CD4-positive, alpha-beta T cell treated with Interleukin-4 for 4 hours (primary cell): ENCODE results near the gene PCLO.
"Not testable (repeated sequence)": the region's sequence is repeated elsewhere in the genome, so short reads cannot be mapped to it uniquely, and the experiment has no call there.

ENCODE experiments used
- DNase-seq: peaks from one replicate; pipeline ENCODE4 v3.0.0-alpha.2; 2020

Gene PCLO

DNA sequence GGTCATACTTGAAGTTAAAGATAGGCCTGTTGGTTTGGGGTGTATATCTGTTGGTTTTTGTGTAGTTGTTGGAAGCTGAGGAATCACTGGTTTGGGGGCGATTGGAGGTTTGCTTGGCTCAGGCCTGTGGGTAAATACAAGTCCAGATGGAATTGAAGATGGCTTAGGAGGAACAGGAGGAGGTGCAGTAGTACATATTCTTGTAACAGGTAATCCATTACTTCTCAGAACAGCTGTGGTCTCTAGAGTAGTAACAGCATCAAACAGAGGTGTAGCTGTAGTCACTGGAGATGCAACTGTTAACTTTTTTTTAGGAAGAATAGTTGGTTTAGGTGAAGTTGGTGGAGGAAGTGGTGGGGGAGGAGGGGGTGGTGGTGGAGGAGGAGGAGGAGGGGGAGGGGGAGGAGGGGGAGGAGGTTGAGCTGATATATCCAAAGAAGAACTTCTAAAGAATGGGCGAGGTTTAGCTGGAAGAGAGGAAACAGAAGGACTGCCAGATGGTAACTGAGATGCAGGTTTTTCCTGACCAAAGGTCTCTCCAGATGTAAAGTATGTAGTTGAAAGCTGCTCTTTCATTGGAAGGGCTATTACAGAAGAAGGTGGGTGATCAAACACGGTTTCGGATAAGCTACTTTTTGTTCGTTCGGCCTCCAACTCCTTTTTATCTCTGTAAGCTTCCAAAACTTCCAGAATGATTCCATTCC, 209.2 kb downstream of the PCLO start:
- DNase-seq = no peak

DNA sequence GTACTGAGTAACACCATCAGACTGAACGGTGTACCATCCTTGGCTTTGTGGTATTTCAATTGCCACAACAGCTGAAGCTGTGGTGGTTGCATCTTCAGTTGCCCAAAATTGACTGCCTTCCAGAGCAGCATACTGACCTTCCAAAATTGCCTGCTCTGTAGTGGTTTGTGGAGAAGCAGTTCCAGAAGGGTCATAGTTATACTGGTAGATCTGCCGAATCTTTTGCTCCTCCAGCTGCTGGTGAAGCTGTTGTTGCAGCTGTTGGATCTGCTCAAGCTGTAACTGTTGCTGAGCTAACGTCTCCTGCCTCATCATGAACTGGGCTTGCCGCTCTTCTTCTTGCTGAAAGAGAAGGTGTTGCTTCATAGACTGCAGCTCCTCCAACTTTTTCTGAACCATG, 212.2 kb downstream of the PCLO start:
- no peak for DNase-seq

DNA sequence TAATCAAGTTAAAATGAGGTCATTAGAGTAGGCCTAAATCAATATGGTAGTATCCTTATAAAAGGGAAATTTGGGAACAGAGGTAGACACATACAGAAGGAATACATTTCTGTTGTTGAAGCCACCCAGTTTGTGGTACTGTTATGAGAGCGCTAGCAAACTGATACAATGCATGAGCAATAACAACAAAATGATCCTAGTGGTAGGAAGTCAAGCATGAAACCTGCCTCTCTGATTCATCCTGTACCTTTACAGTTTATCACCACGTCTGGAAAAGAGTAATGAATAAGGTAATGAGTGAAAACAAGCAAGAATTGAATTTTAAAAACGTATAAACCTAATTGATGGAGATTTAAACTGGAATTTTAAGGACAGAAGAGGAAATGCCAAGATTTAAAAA, 217.2 kb downstream of the PCLO start:
- no peak for DNase-seq

DNA sequence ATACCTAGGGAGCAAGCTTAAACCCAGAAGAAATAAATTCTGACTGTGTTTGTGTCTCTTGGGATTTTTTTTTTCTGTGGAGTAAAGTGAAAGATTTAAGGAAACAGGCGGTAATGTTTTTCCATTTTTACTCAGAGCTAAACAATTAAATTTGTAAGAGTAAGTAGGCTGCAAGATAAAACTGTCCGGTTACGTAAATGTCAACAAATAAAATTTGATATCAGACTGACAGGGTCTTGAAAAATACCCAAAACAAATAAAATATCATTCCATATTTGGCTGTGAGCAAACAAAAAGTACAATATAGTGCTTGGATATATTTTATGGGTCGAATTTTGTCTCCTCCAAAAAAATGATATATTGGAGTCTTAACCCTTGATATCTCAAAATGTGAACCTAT, 217.6 kb downstream of the PCLO start:
- no peak for DNase-seq

DNA sequence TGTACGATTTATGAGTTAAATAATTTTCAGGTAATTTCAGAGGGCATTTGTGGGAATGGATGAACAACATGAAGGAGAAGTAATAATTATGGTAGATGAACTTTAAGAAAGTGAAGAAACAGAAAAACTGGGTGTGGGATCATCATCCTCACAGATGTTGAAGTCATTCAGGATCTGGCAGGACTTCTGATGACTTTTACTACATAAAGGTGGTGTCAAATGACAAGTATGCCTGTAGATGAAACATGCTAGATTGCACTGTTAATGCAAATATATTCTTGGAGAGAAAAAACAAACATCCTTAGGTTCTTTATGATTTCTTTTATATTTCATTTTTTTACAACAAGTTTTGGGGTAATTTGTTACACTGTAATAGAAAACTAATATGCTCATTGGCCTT, 230.2 kb downstream of the PCLO start:
- no peak for DNase-seq

DNA sequence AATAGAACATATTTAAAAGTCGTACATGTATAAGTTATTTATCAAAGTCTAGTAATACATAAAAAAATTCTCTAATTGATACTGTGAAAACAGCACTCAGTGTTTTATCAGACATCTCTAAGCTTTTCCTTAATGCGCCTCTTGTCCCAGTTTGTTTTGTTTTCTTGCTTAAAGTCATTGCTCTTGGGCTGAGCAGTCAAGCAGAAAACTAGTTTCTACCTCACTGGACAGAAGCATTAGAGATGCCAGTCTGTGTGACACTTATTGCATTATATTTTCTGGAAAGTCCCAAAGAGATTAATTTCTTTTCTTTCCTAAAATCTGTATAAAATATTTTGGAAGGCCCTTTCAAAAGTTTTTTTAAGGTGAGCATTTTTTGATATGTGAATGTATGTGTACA, 236.2 kb downstream of the PCLO start:
- no peak for DNase-seq

DNA sequence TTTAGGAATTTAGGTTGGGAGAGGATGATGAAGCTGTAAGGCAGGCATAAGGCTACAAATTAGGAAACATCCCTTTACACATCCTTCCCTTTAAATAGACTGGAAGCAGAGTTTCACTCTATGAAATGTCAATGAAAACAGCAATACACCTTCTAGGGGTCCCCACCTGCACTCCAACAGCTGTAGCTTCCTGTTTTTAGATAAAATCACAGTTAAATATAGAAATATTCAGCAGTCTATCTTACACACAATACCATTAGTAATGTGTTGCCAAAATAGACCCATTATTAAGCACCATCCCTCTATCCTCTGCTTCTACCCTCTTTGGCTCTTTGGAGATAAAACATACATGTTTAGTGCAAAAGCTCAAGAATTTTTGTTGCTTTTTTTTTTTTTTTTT, 237.4 kb downstream of the PCLO start:
- DNase-seq = no peak

DNA sequence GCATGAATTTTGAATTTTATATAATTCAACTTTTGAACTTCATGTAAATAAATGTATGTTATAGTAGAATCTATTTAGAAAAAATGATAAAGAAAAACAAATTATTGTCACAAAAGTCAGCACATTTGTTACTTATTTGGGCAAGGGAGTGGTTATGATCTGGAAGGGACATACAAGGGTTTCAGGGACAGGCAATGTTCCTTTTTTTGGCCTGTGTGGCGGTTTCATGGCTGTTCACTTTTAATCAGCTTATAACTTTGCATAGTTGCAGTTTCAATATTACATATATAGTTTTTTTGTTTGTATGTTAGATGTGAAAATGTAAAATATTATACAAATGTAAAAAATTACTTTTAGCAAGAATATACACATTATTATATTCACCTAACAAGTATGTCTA, 256.2 kb downstream of the PCLO start:
- DNase-seq = no peak

DNA sequence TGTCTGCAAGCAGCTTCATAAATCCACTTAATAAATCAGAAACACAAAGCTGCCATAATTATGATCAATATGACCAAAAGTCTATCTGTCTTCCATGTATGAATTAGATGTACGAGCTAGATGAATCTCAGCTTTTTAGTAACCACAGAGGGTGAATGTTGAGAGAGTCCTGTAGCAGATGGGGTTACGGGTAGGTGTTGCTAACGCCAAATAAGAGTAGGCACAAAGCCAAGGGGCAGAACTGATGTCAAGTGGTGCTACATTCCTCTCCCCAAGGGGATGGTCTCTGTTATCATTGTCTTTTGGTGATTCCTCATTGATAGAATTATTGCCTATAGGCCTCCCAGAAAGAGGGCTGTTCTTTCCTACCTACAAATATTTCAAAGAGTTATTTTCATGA, 257.8 kb downstream of the PCLO start:
- no peak for DNase-seq

DNA sequence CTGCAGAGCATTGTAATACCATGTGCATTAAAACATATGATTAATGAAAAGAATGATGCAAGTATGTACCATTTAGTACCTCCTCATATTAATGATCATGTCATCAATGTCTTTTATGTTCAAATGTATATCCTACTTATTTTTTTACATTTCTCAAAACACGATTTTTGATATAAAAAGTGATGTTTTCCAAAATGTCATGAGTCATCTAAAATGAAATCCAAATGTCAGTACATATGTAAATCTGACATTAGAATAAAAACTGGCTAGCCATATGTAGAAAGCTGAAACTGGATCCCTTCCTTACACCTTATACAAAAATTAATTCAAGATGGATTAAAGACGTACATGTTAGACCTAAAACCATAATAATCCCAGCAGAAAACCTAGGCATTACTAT, 261.6 kb downstream of the PCLO start:
- DNase-seq = not testable (repeated sequence)

DNA sequence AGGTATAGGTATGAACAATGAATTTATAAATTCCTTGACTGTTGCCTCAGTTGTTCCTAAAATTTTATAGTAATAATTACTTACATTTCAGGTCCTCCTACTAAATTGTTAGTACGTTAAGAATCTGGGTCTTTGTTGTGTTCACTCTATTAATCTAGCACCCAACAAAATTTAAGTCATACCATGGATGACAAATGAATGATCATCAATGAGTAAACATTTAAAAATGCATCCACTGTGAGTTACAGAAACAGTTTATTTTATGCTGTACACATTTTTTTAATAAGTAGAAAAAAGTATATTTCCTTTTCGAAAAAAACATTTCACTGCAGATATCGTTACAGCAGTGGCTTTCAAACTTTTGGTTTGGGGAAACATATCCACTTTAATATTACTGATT, 265.2 kb downstream of the PCLO start:
- no peak for DNase-seq

DNA sequence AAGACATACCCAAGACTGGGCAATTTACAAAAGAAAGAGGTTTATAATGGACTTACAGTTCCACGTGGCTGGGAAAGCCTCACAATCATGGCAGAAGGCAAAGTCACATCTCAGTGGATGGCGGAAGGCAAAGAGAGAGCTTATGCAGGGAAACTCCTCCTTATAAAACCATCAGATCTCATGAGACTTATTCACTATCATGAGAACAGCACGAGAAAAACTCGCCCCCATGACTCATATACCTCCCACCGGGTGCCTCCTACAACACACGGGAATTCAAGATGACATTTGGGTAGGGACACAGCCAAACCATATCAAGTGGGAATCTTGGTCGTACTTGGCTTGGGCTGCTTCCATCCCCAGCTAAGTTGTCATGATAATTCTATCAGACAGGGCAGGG, 268.3 kb downstream of the PCLO start:
- not testable (repeated sequence) for DNase-seq

DNA sequence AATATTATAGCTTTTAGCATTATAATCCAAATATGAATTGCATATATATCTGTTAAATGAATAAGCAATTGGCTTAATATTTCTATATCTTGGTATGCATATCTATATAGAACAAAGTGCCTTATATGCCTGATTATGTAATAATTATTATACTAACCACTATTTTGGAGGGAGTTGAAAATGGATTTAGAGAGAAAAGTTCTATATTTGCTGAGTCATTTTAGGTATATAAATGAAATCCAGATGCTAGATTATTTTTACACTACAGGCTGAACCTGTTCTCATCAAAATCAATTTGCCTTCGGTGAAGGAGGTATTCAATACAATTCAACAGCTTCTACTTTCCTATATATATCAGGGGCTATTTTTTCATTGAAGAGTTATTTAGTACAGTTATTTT, 276.4 kb downstream of the PCLO start:
- no peak for DNase-seq

DNA sequence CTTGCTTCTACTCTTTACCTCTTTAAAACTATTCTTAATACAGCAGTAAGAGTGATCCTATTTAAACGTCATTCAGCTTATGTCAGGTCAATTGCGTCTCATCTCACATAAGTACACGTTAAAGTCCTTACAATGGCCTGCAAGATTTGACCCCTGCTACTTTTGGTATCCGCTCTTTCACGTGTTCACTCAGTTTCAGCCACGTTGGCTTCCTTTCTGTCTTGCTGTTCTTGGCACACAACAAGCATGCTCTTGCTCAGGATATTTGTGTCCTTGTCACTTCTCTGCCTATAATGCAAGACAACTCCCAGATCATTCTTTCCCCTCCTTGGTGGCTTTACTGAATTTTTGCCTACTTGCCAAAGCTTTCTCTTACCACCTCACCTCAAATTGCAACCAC, 296.8 kb downstream of the PCLO start:
- DNase-seq = no peak

DNA sequence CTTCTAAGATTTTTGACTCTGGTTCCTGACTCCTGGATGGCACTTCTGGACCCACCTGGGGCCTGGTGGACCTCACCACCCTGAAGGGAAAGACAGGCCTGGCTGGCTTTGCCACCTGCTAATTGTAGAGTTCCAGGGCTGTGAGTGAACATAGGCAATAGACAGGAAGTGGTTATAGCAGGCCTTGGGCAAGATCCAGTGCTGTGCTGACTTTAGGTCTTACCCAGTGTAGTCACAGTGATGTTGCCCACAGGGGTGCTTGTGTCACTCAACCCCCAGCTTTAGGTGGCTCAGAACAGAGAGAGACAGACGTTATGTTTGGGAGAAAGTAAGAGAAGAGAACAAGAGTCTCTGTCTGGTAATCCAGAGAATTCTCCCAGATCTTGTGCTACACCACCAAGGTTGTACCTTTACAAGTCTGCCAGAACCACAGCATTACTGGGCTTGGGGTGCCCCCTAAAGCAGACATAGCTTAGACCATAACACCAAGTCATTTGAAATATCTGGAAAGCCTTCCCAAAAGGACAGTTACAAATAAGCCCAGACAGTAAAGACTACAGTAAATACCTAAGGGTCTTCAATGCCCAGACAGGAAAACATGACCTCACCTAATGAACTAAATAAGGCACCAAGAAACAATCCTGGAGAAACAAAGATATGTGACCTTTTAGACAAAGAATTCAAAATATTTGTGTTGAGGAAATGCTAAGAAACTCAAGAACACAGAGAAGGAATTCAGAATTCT, 303.4 kb downstream of the PCLO start:
- no peak for DNase-seq

DNA sequence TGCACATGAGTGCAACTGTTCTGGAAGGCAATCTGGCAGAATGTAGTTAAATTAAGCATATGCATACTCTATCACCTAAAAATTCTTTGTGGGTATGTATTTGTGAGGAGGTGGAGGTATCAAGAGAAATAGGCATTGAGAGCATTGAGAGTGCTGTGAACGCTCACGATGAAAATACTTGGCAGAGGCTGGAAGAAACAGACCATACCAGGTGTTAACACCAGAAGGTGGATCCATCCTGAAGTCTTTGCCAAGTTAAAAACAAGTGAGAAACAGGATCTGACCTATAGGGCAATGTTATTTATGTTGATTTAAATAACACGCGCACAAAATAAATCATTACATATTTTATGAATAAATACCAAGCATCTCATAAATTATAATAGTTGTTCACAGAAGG, 311.6 kb downstream of the PCLO start:
- DNase-seq = no peak

DNA sequence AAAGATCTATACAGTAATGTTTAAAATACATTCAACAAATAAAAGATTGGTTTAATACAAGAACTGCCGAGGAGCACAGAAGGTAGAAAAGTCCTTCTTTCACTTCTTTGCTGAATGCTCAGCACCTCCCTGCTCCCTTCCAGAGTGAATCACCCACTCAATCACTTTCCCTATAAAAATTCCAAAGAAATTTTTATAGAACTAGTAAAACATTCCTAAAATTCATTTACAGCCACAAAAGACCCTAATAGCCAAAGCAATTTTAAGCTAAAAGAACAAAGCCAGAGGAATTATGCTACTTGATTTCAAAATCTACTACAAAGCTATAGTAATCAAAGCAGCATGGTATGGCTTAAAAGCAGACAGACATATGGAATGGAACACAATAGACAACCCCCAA, 320.9 kb downstream of the PCLO start:
- no peak for DNase-seq

DNA sequence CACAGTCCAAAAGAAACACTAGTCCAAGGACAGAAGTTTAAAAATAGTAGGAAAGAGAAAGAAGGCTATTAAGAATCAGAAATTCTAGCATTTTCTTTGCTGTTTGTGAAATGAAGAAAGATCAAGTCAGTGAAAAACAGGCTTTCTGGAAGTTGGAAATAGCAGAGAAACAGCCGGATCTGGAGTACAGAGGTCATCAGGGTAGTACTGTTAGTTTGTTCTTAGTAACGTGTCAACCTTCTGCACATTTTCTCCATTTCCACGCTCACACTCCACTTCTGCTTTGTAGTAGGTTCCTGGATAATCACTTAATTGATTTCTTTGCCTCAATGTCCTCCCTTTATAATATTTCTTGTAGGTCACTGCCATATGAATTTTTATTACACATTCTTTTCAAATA, 322.6 kb downstream of the PCLO start:
- DNase-seq = no peak

DNA sequence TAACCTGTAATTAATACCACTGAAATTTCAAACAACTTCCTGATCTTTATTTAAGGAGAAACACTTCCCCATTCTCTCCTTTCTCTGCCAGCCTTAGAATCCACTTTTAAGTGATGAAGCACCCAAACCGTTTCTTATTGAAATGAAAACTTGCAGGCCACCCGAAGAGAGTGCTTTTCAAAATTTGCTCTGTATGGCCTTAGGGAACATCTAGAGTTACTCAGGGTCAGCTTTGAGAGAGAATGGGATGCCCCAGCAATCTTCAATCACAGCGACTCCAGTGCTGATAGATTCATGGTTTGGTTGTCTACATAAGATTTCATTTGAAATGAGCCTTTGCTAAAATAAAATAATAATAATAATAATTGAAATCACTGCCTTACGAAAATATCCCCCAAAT, 323.1 kb downstream of the PCLO start:
- no peak for DNase-seq

DNA sequence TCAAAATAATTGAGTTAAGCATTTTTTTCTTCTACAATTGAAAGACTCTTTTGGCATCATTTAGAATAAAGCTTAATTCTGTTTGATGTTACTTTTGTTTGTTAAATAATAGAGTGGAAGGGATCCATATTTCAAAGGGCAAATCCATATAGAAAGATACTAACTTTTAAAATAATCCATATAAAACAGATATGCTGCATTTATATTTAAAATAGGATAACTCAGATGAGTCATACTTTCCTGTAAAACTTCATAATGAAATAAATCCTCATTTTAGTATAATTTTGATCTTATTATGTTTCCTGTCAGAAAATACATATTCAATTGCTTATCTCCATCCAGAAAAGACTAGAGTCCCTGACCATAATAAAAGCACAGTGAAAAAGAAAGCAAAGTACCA, 323.6 kb downstream of the PCLO start:
- no peak for DNase-seq

DNA sequence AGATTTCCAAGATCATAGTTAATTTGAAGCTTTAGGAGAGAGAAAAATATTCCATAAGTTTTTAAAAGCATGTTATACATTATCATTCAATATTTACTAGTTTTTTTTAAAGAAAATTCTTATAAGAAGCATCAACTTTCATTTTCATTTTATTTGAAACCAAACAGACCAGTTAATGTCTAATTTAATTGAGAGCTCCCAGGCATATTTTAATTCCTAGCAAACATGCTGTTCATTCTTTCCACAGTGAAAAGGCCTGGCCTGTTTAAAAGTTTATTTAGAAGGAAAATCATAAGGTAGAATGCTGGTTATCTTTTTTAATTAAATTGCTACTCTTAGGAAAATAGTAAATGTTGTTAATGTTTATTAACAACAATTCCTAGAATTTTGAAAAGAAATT, 324.4 kb downstream of the PCLO start:
- no peak for DNase-seq

DNA sequence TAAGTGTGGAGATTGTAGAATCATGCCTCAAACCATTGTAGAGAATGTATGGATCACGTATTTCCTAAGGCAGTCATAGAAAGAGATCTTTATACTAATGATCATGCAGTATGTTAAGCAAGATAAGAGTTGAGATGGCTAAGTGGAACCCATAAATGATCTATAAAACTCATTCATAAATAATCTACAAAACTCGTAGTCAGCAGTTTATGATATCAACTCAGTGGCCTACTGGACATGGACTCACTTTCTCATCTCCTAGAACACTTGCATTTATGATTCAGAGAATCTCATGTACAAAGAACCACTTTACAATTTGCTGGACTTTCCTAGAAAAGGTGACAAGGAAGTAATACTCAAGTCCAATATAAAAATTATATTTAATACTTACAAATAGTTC, 339.6 kb downstream of the PCLO start:
- DNase-seq = no peak

DNA sequence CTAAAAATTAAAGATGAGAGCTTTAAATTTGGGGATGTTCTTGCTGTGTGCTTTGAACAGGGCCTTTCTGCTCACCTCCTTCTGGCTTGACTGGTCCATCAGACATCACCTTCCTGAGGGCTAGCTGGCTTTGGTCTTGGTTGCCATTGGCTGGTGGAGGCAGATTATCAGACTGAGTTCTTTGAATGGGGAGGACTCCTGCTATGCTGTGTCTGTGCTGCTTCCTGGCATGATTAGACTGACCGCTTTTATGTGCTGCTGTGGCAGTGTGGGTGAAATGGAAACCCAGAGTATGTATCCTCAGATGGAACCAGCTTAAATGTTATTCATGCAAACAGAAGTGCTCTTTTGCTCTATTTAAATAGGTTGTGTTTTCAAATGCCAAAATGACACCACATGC, 341.6 kb downstream of the PCLO start:
- no peak for DNase-seq

DNA sequence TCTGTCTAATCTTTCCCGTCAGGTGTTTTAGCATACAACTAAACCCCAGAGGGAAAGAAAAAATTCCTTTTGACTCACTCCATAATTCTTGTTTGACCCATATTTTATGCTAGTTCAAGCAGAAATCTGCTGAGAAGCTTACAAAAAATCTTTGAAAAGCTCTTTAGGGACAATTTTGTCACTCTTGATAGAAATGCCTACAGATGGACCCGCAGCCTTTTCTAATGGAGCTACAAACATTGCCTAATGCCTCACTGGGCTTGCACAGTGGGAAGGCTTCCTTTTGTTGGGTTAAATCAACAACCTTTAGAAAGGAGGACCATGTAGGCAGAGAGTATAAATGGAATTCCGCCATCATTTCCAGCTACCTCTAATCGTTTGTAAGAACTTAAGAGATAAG, 344.5 kb downstream of the PCLO start:
- DNase-seq = no peak

DNA sequence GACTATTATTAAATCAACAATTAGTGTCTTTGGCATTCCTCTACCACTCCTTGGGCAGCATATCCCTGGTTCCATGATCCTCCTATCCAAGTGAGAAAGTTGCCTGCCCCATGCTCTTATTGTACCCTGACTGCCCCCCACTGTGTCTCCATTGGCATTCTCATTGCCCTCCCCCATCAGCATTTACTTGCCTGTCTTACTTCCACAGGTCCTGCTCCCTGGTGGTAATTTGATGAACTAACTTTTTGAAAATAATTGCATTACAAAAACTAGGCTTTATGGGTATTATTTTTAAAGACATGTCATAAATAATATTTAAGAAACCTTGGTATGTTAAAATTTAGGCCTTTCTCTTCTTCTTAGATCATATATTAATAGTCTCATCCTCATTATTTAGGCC, 346.4 kb downstream of the PCLO start:
- DNase-seq = no peak
